RPMI8226 (cell line): ENCODE results near the gene PTPRN2.
"Not testable (repeated sequence)": the region's sequence is repeated elsewhere in the genome, so short reads cannot be mapped to it uniquely, and the experiment has no call there.

Experiments used
- DNase-seq: peaks from one replicate; pipeline ENCODE4 v3.0.0-alpha.2; 2015

PTPRN2 gene

GRCh38 chr7:158358926-158359645 lies 228.5 kb downstream of the PTPRN2 start:
- DNase-seq = no peak

GRCh38 chr7:158357898-158358821 lies 229.5 kb downstream of the PTPRN2 start:
- no peak for DNase-seq

GRCh38 chr7:158357106-158357897 lies 230.3 kb downstream of the PTPRN2 start:
- no peak for DNase-seq

- DNase-seq = no peak
Observed at GRCh38 chr7:158356454-158356853, 231.2 kb downstream of the PTPRN2 start.

GRCh38 chr7:158355456-158356065 lies 232.1 kb downstream of the PTPRN2 start:
- peak; percentile 43 for DNase-seq

GRCh38 chr7:158354861-158355260 lies 232.8 kb downstream of the PTPRN2 start:
- DNase-seq = no peak

GRCh38 chr7:158353606-158354570 lies 233.7 kb downstream of the PTPRN2 start:
- DNase-seq = peak; percentile 66

- DNase-seq = not testable (repeated sequence)
Observed at GRCh38 chr7:158351899-158352729, 235.5 kb downstream of the PTPRN2 start.

GRCh38 chr7:158351481-158351880 lies 236.1 kb downstream of the PTPRN2 start:
- DNase-seq = no peak

- no peak for DNase-seq
Observed at GRCh38 chr7:158351051-158351450, 236.6 kb downstream of the PTPRN2 start.

GRCh38 chr7:158350166-158350900 lies 237.3 kb downstream of the PTPRN2 start:
- DNase-seq = no peak

- no peak for DNase-seq
Observed at GRCh38 chr7:158348446-158348845, 239.2 kb downstream of the PTPRN2 start.

GRCh38 chr7:158348039-158348438 lies 239.6 kb downstream of the PTPRN2 start:
- not testable (repeated sequence) for DNase-seq

GRCh38 chr7:158345731-158346130 lies 241.9 kb downstream of the PTPRN2 start:
- no peak for DNase-seq

GRCh38 chr7:158344706-158345300 lies 242.8 kb downstream of the PTPRN2 start:
- DNase-seq = no peak

GRCh38 chr7:158343936-158344455 lies 243.6 kb downstream of the PTPRN2 start:
- DNase-seq = no peak

GRCh38 chr7:158343526-158343925 lies 244.1 kb downstream of the PTPRN2 start:
- DNase-seq = no peak

GRCh38 chr7:158341097-158341496 lies 246.5 kb downstream of the PTPRN2 start:
- DNase-seq = not testable (repeated sequence)

GRCh38 chr7:158336952-158337351 lies 250.7 kb downstream of the PTPRN2 start:
- not testable (repeated sequence) for DNase-seq
